PFSK-1 (cell line): Measurements from ENCODE around the gene HIF1A.

Experiments used
- POLR2AphosphoS5 ChIP-seq: IDR thresholded peaks from 2 replicates; pipeline ENCODE4 v1.6.1; 2012; ENCODE audit warnings: low read depth, mild to moderate bottlenecking, control low read depth, low read length, moderate library complexity
- REST ChIP-seq, 2 experiments: IDR thresholded peaks; 2 replicates each; pipeline versions ENCODE4 v1.6.1 to v1.8.0; 2011 to 2012; ENCODE audit warnings: low read depth in 2 of 2, low read length in 2 of 2, control low read depth in 1 of 2, inconsistent platforms in 1 of 2, mild to moderate bottlenecking in 1 of 2, moderate library complexity in 1 of 2; ENCODE audit not compliant: insufficient read depth in 1 of 2
- SIN3A ChIP-seq: IDR thresholded peaks from 2 replicates; pipeline ENCODE4 v1.6.1; 2012; ENCODE audit warnings: mild to moderate bottlenecking, low read length, moderate library complexity, borderline replicate concordance; ENCODE audit not compliant: insufficient read depth
- TAF1 ChIP-seq: IDR thresholded peaks from 2 replicates; pipeline ENCODE4 v1.6.1; 2012; ENCODE audit warnings: low read length, control low read depth, borderline replicate concordance; ENCODE audit not compliant: insufficient read depth

- TF ChIP-seq SIN3A: no peak
- no peak for TF ChIP-seq REST (IDR thresholded peaks at IDR 0.05; ENCODE audit: insufficient read depth in 1 of 2, low read depth in 2 of 2, low read length in 2 of 2)
- no peak for TF ChIP-seq TAF1
- no peak for TF ChIP-seq POLR2AphosphoS5
Measured at GRCh38 chr14:61681413-61681812, 13.9 kb upstream of the HIF1A start.
